Neural cell (in vitro differentiated cells): ENCODE data around the gene FHIT.
A peak's percentile ranks its signal among the peaks of the same experiment; 100 is the strongest.

Source experiments
- CTCF ChIP-seq: fragments of 450-650 bp; IDR thresholded peaks from 2 replicates; pipeline ENCODE4 v1.5.1; 2014; ENCODE audit warnings: antibody characterized with exemption, mild to moderate bottlenecking, moderate library complexity; ENCODE audit not compliant: poor library complexity, severe bottlenecking
- POLR2AphosphoS5 ChIP-seq: IDR thresholded peaks from 2 replicates; pipeline ENCODE4 v1.6.1; 2012

- peak; percentile 19 for TF ChIP-seq CTCF
- no peak for TF ChIP-seq POLR2AphosphoS5
Measured at GRCh38 chr3:60948488-60948887, 302.8 kb downstream of the FHIT start.
